Osteocyte (in vitro differentiated cells): ENCODE results near the gene PTPN9. TPM values are rescaled to one million over a fixed set of nuclear protein-coding genes. Genes with fewer than 3 reads are reported as not detected.

Experiments
- DNase-seq: peaks from one replicate; pipeline ENCODE4 v3.0.0; 2021; ENCODE audit warnings: mixed read lengths; ENCODE audit not compliant: unreplicated experiment; ENCODE audit errors: extremely low spot score
- H3K27ac Mint-ChIP-seq: one replicate; pipeline ENCODE4 v1.8.0; 2021; ENCODE audit warnings: mild to moderate bottlenecking, mixed read lengths; ENCODE audit not compliant: unreplicated experiment
- H3K27me3 Mint-ChIP-seq: one replicate; pipeline ENCODE4 v1.8.0; 2021; ENCODE audit warnings: mixed read lengths; ENCODE audit not compliant: unreplicated experiment
- H3K36me3 Mint-ChIP-seq: one replicate; pipeline ENCODE4 v1.8.0; 2021; ENCODE audit warnings: mixed read lengths; ENCODE audit not compliant: unreplicated experiment
- H3K4me1 Mint-ChIP-seq: one replicate; pipeline ENCODE4 v1.8.0; 2021; ENCODE audit warnings: mixed read lengths; ENCODE audit not compliant: unreplicated experiment
- H3K4me3 Mint-ChIP-seq: one replicate; pipeline ENCODE4 v1.8.0; 2021; ENCODE audit warnings: mild to moderate bottlenecking, moderate library complexity, mixed read lengths; ENCODE audit not compliant: unreplicated experiment
- H3K9me3 Mint-ChIP-seq: one replicate; pipeline ENCODE4 v1.8.0; 2021; ENCODE audit warnings: mixed read lengths; ENCODE audit not compliant: unreplicated experiment
- CTCF ChIP-seq: fragments of 200-600 bp; sonication (generic); IDR thresholded peaks from 2 replicates; pipeline ENCODE4 v1.5.0; 2021; ENCODE audit warnings: antibody characterized with exemption, mild to moderate bottlenecking, moderate library complexity
- total RNA-seq: library from RNA; stranded (reverse); gene quantifications from 2 replicates; pipeline ENCODE4 v1.2.1, GENCODE V29; 2021

PTPN9 gene
- total RNA-seq, 1 donor from 2014 or later: 53.4 TPM

- H3K9me3 Mint-ChIP-seq: no peaks in the 10 kb centered on the region
- H3K27me3 Mint-ChIP-seq: no peaks in the 10 kb centered on the region
- peak overlapping the region; percentile 96 for H3K4me3 Mint-ChIP-seq
- no peak for TF ChIP-seq CTCF
- peak overlapping the region; percentile 98 for H3K27ac Mint-ChIP-seq
- peaks cover 2% of the 10 kb centered on the region for H3K36me3 Mint-ChIP-seq
- H3K4me1 Mint-ChIP-seq: peaks cover 30% of the 10 kb centered on the region
- DNase-seq: peak; percentile 89
Measured at GRCh38 chr15:75452364-75452864, 126.7 kb downstream of the PTPN9 start.

GRCh38 chr15:75451674-75452363, 127.3 kb downstream of the PTPN9 start, which contains the start of gene SIN3A:
Gene SIN3A, minus strand, starts transcription at chr15:75451690. Its CDS starts 21,315 bp downstream, at chr15:75430375.
- Mint-ChIP-seq H3K36me3 (peaks cover 2% of the 10 kb centered on the region), H3K27me3 (no peaks in the 10 kb centered on the region), H3K27ac (peak within 1 kb of the TSS; percentile 98), H3K4me1 (peaks cover 26% of the 10 kb centered on the region), H3K9me3 (no peaks in the 10 kb centered on the region), H3K4me3 (peak within 1 kb of the TSS; percentile 99)
- TF ChIP-seq CTCF: no peak
- DNase-seq: peak; percentile 100

- Mint-ChIP-seq H3K9me3 (no peaks in the 10 kb centered on the region), H3K27me3 (no peaks in the 10 kb centered on the region), H3K4me1 (peaks cover 21% of the 10 kb centered on the region), H3K36me3 (peaks cover 2% of the 10 kb centered on the region), H3K4me3 (peak overlapping the region; percentile 82), H3K27ac (peak overlapping the region; percentile 89)
- no peak for DNase-seq
- no peak for TF ChIP-seq CTCF
Measured at GRCh38 chr15:75451202-75451673, 127.9 kb downstream of the PTPN9 start.

DNA sequence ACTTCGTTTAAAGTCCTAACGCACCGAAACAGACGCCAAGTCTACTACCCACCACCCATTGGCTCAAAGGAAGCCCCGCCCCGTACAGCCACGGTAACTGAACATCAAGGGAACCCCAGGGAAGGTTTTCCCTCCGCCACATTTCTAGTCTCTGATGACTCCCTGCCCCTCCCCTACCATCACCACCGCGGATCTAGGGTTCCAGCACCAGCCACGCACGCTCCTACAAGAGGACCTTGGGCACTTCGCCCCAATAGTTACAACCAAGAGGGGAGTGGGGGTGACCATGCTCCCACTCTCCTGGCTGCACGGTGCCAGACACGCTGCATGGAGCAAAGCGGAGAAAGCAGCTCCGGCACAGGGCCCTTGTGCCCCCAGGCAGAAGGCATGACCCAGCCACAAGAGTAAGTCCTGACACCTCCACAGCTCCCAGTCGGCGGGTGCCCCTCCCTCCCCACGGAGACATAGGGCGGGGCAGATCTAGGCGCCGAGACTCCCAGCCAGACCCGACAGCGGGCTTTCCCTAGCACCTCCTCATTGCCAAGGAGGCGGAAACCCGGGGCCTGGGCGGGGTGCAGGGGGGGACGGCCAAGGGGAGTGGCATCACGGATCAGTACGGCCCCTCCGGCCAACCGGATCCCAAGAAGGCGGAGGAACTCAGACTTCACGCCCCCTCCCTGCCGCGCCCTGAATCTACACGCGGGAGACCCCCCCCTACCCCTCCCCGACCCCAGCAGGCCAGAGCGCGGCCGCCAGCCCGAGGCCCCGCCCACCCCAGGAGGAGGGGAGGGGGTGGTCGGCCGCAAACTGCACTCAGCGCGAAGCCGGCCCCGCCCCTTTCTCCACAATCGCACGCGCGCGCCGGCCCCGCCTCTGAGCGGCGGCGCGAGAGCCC, 128.6 kb downstream of the PTPN9 start:
- H3K36me3 Mint-ChIP-seq: peaks cover 2% of the 10 kb centered on the region
- no peaks in the 10 kb centered on the region for H3K27me3 Mint-ChIP-seq
- H3K4me1 Mint-ChIP-seq: peaks cover 18% of the 10 kb centered on the region
- peak overlapping the region; percentile 99 for H3K4me3 Mint-ChIP-seq
- H3K9me3 Mint-ChIP-seq: no peaks in the 10 kb centered on the region
- peak; percentile 98 for DNase-seq
- peak overlapping the region; percentile 96 for H3K27ac Mint-ChIP-seq
- no peak for TF ChIP-seq CTCF
